ENCODE data around the gene NT5C2. TPM values are rescaled to one million over a fixed set of nuclear protein-coding genes. Genes with fewer than 3 reads are reported as not detected.

The NT5C2 gene
- total RNA-seq, 1 donor from 2014 or later, result 113 TPM

DNA sequence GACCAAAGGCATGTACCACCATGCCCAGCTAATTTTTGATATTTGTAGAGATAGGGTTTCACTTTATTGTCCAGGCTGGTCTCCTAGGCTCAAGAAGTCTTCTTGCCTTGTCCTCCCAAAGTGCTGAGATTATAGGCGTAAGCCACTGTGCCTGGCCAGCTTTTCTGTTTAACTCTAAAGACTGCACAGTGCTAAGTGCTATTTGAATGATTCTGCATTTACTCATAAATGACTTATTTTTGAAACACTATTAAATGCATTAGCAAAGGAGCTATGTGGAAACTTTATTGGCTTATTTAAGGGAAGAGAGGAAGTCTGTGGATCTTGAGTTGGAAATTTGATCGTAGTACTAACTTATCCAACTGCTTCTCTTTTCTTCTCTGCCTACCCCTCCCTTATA is 89.1 kb downstream of the NT5C2 start:
- H2AFZ ChIP-seq (ENCODE audit: low read depth, low read length), result no peak overlapping the region
- no peak overlapping the region for H3K4me3 Mint-ChIP-seq (ENCODE audit: unreplicated experiment)
- no peaks in the 10 kb centered on the region for H3K4me1 ChIP-seq (ENCODE audit: insufficient read depth, low read length)
- no peaks in the 10 kb centered on the region for H4K20me1 ChIP-seq (ENCODE audit: insufficient read depth, low read length)
- H3K27ac Mint-ChIP-seq (ENCODE audit: unreplicated experiment), result no peak overlapping the region
- H3K9ac ChIP-seq (ENCODE audit: low read length), result no peak overlapping the region
- H3K36me3 Mint-ChIP-seq (ENCODE audit: low read depth, unreplicated experiment), result peaks cover 2% of the 10 kb centered on the region
- FAIRE-seq (no peak), DNase-seq (ENCODE audit: low read depth) (no peak)
- no peaks in the 10 kb centered on the region for H3K9me3 ChIP-seq (ENCODE audit: insufficient read depth, low read depth, low read length)
- H3K27me3 Mint-ChIP-seq (ENCODE audit: low read depth, unreplicated experiment), result no peaks in the 10 kb centered on the region
- peaks cover 11% of the 10 kb centered on the region for H3K4me1 Mint-ChIP-seq (ENCODE audit: low read depth, unreplicated experiment)
- H3K27ac ChIP-seq (ENCODE audit: low read depth, low read length), result no peak overlapping the region
- no peaks in the 10 kb centered on the region for H3K79me2 ChIP-seq (ENCODE audit: insufficient read depth, low read length)
- no peak overlapping the region for H3K4me2 ChIP-seq (ENCODE audit: low read length)
- no peak for TF ChIP-seq CTCF (IDR thresholded peaks at IDR 0.05; ENCODE audit: insufficient read depth, low read depth, low read length)
- TF ChIP-seq EZH2 (IDR thresholded peaks at IDR 0.05; ENCODE audit: insufficient read depth, low read length), result no peak
- H3K36me3 ChIP-seq (ENCODE audit: insufficient read depth, low read length), result peaks cover 22% of the 10 kb centered on the region
- H3K27me3 ChIP-seq (ENCODE audit: insufficient read depth, low read length), result no peaks in the 10 kb centered on the region
- peaks cover under 1% of the 10 kb centered on the region for H3K9me3 Mint-ChIP-seq (ENCODE audit: unreplicated experiment)
- no peak overlapping the region for H3K4me3 ChIP-seq (ENCODE audit: insufficient read depth, low read depth, low read length)

DNA sequence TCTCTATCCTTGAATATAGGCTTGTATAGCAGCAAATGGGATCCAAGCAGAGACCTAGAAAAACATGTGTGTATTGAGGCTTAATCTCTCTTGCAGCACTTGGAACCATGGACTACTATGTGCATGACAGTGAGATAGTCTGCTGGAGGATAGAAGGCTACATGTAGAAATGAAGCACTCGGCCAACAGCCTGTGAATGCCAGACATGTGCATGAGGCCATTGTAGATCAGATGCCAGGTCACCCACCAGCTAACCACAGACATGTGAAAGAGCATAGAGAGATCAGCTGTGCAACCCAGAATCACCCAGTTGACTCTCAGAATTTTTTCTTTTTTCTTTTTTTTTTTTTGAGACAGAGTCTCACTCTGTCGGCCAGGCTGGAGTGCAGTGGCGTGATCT is 90.9 kb downstream of the NT5C2 start:
- no peaks in the 10 kb centered on the region for H3K27me3 Mint-ChIP-seq (ENCODE audit: low read depth, unreplicated experiment)
- H3K36me3 ChIP-seq (ENCODE audit: insufficient read depth, low read length), result peaks cover 34% of the 10 kb centered on the region
- no peak overlapping the region for H3K4me3 Mint-ChIP-seq (ENCODE audit: unreplicated experiment)
- no peak for DNase-seq (ENCODE audit: low read depth)
- no peaks in the 10 kb centered on the region for H3K9me3 ChIP-seq (ENCODE audit: insufficient read depth, low read depth, low read length)
- H2AFZ ChIP-seq (ENCODE audit: low read depth, low read length), result no peak overlapping the region
- H3K9ac ChIP-seq (ENCODE audit: low read length), result no peak overlapping the region
- no peak overlapping the region for H3K27ac ChIP-seq (ENCODE audit: low read depth, low read length)
- TF ChIP-seq CTCF (IDR thresholded peaks at IDR 0.05; ENCODE audit: insufficient read depth, low read depth, low read length) (no peak), EZH2 (IDR thresholded peaks at IDR 0.05; ENCODE audit: insufficient read depth, low read length) (no peak)
- H3K79me2 ChIP-seq (ENCODE audit: insufficient read depth, low read length), result no peaks in the 10 kb centered on the region
- no peak overlapping the region for H3K4me2 ChIP-seq (ENCODE audit: low read length)
- H4K20me1 ChIP-seq (ENCODE audit: insufficient read depth, low read length), result no peaks in the 10 kb centered on the region
- H3K4me1 ChIP-seq (ENCODE audit: insufficient read depth, low read length), result no peaks in the 10 kb centered on the region
- H3K4me1 Mint-ChIP-seq (ENCODE audit: low read depth, unreplicated experiment), result peaks cover 11% of the 10 kb centered on the region
- no peaks in the 10 kb centered on the region for H3K27me3 ChIP-seq (ENCODE audit: insufficient read depth, low read length)
- FAIRE-seq, result no peak
- H3K4me3 ChIP-seq (ENCODE audit: insufficient read depth, low read depth, low read length), result no peak overlapping the region
- H3K36me3 Mint-ChIP-seq (ENCODE audit: low read depth, unreplicated experiment), result peaks cover 5% of the 10 kb centered on the region
- no peak overlapping the region for H3K27ac Mint-ChIP-seq (ENCODE audit: unreplicated experiment)
- H3K9me3 Mint-ChIP-seq (ENCODE audit: unreplicated experiment), result no peaks in the 10 kb centered on the region

DNA sequence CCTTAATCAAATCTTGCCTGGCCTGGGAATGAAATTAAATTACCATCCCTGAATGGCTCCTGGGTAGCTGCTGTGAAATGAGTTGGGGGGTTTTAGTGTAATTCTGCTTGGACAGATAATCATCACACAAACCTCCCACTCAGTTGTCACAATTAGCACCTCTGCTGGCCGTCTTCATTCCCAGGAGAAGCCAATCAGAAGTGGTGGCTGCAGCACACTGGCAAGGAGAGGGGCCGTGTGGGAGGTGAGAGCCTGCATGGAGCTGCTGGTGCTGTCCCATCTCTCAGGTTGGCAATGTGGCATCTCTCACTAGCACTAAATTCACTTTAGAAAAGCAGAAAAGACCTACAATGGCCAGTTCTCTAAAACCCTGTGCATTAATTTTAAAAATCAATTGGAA is 92.5 kb downstream of the NT5C2 start:
- Histone ChIP-seq H4K20me1 (ENCODE audit: insufficient read depth, low read length) (no peaks in the 10 kb centered on the region), H3K4me3 (ENCODE audit: insufficient read depth, low read depth, low read length) (no peak overlapping the region), H3K36me3 (ENCODE audit: insufficient read depth, low read length) (peaks cover 40% of the 10 kb centered on the region), H3K79me2 (ENCODE audit: insufficient read depth, low read length) (no peaks in the 10 kb centered on the region), H3K27ac (ENCODE audit: low read depth, low read length) (no peak overlapping the region), H3K9me3 (ENCODE audit: insufficient read depth, low read depth, low read length) (no peaks in the 10 kb centered on the region), H3K9ac (ENCODE audit: low read length) (no peak overlapping the region), H3K4me1 (ENCODE audit: insufficient read depth, low read length) (no peaks in the 10 kb centered on the region), H3K4me2 (ENCODE audit: low read length) (no peak overlapping the region), H2AFZ (ENCODE audit: low read depth, low read length) (no peak overlapping the region), H3K27me3 (ENCODE audit: insufficient read depth, low read length) (no peaks in the 10 kb centered on the region)
- DNase-seq (ENCODE audit: low read depth) (no peak), FAIRE-seq (no peak)
- peaks cover 11% of the 10 kb centered on the region for H3K4me1 Mint-ChIP-seq (ENCODE audit: low read depth, unreplicated experiment)
- TF ChIP-seq CTCF (IDR thresholded peaks at IDR 0.05; ENCODE audit: insufficient read depth, low read depth, low read length) (no peak), EZH2 (IDR thresholded peaks at IDR 0.05; ENCODE audit: insufficient read depth, low read length) (no peak)
- no peak overlapping the region for H3K4me3 Mint-ChIP-seq (ENCODE audit: unreplicated experiment)
- H3K27me3 Mint-ChIP-seq (ENCODE audit: low read depth, unreplicated experiment), result no peaks in the 10 kb centered on the region
- no peak overlapping the region for H3K27ac Mint-ChIP-seq (ENCODE audit: unreplicated experiment)
- H3K36me3 Mint-ChIP-seq (ENCODE audit: low read depth, unreplicated experiment), result peaks cover 5% of the 10 kb centered on the region
- H3K9me3 Mint-ChIP-seq (ENCODE audit: unreplicated experiment), result no peaks in the 10 kb centered on the region
